SU-DHL-6 (cell line): ENCODE results near the gene FFAR4.

Experiments
- EZH2phosphoT487 ChIP-seq: fragments of 200-600 bp; sonication (generic), shearing (Covaris generic); conservative IDR thresholded peaks from 2 replicates; pipeline ENCODE4 v1.6.1; 2018; ENCODE audit warnings: mild to moderate bottlenecking, antibody characterized with exemption, low read length, moderate library complexity, mixed read lengths
- TF ChIP-seq, protein P1 (sequence below): fragments of 200-600 bp; sonication (generic); IDR thresholded peaks from one replicate; pipeline ENCODE4 v1.5.1; 2017; ENCODE audit warnings: antibody characterized with exemption, mild to moderate bottlenecking, low read length, moderate library complexity; ENCODE audit not compliant: insufficient read depth, poor library complexity, severe bottlenecking

GRCh38 chr10:93590638-93591037, 24.2 kb downstream of the FFAR4 start:
- TF ChIP-seq, protein P1, sequence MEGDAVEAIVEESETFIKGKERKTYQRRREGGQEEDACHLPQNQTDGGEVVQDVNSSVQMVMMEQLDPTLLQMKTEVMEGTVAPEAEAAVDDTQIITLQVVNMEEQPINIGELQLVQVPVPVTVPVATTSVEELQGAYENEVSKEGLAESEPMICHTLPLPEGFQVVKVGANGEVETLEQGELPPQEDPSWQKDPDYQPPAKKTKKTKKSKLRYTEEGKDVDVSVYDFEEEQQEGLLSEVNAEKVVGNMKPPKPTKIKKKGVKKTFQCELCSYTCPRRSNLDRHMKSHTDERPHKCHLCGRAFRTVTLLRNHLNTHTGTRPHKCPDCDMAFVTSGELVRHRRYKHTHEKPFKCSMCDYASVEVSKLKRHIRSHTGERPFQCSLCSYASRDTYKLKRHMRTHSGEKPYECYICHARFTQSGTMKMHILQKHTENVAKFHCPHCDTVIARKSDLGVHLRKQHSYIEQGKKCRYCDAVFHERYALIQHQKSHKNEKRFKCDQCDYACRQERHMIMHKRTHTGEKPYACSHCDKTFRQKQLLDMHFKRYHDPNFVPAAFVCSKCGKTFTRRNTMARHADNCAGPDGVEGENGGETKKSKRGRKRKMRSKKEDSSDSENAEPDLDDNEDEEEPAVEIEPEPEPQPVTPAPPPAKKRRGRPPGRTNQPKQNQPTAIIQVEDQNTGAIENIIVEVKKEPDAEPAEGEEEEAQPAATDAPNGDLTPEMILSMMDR: no peak
- no peak for TF ChIP-seq EZH2phosphoT487
